ENCODE measurements around the gene PRRT1B. TPM values are rescaled to one million over a fixed set of nuclear protein-coding genes. Genes with fewer than 3 reads are reported as not detected.
A peak's percentile ranks its signal among the peaks of the same experiment; 100 is the strongest.

Gene PRRT1B
- total RNA-seq, 8 experiments from 2014 or later, result 0.29 TPM; not detected in 7

GRCh38 chr9:131601683-131602181, 56.4 kb downstream of the PRRT1B start:
- Histone ChIP-seq H3K27ac (no peak overlapping the region), H3K4me1 (replicated peaks in 1 of 2) (no peaks in the 10 kb centered on the region), H3K4me3 (no peak overlapping the region)
- in situ Hi-C loops (cut with MboI; ENCODE audit: low pct_unique_long_range_greater_than_20kb in 2 of 9, low sequenced_read_pairs in 9 of 9, unreplicated experiment in 9 of 9), result loop anchor here in 1 of 9 experiments (25.0 kb wide), 1 partner anchor 136 kb away; the partner anchor contains the start of gene RAPGEF1
- no peak for ATAC-seq (replicated peaks in 6 of 8)
- WGBS, 10 experiments, result 90 to 100% (median 99%) methylated on average over 3 to 13 of the region's 14 CpGs; no CpG with 5 or more reads in 2 of the 10 experiments

- Histone ChIP-seq H3K27ac (no peak overlapping the region), H3K4me3 (no peak overlapping the region), H3K4me1 (replicated peaks in 1 of 2) (no peaks in the 10 kb centered on the region)
- in situ Hi-C loops (cut with MboI; ENCODE audit: low pct_unique_long_range_greater_than_20kb in 2 of 9, low sequenced_read_pairs in 9 of 9, unreplicated experiment in 9 of 9), result loop anchor here in 1 of 9 experiments (25.0 kb wide), 1 partner anchor 134 kb away; the partner anchor contains the start of gene RAPGEF1
- WGBS, 10 experiments, result 80 to 100% (median 90%) methylated on average over 1 to 6 of the region's 9 CpGs; no CpG with 5 or more reads in 5 of the 10 experiments
- ATAC-seq (replicated peaks in 6 of 8), result no peak
Observed at GRCh38 chr9:131603199-131603598, 57.9 kb downstream of the PRRT1B start.

- Histone ChIP-seq H3K27ac (no peak overlapping the region), H3K4me1 (replicated peaks in 1 of 2) (no peaks in the 10 kb centered on the region), H3K4me3 (no peak overlapping the region)
- 83 to 100% (median 86%) methylated on average over 1 to 3 of the region's 16 CpGs; no CpG with 5 or more reads in 7 of the 10 experiments for WGBS, 10 experiments
- in situ Hi-C loops (cut with MboI; ENCODE audit: low pct_unique_long_range_greater_than_20kb in 2 of 9, low sequenced_read_pairs in 9 of 9, unreplicated experiment in 9 of 9), result loop anchor here in 1 of 9 experiments (25.0 kb wide), 1 partner anchor 133 kb away; the partner anchor contains the start of gene RAPGEF1
- no peak for ATAC-seq (replicated peaks in 6 of 8)
Observed at GRCh38 chr9:131603711-131604439, 58.6 kb downstream of the PRRT1B start.

- no peak for ATAC-seq (replicated peaks in 6 of 8)
- no peak overlapping the region for H3K4me3 ChIP-seq
- H3K4me1 ChIP-seq (replicated peaks in 1 of 2), result peaks cover 3 to 6% of the 10 kb centered on the region in 2 donors
- in situ Hi-C loops (cut with MboI; ENCODE audit: low pct_unique_long_range_greater_than_20kb in 2 of 9, low sequenced_read_pairs in 9 of 9, unreplicated experiment in 9 of 9), result loop anchor here in 1 of 9 experiments (25.0 kb wide), 1 partner anchor 131 kb away; the partner anchor contains the start of gene RAPGEF1
- H3K27ac ChIP-seq, result no peak overlapping the region
- 80 to 100% (median 87%) methylated on average over 1 to 5 of the region's 9 CpGs; no CpG with 5 or more reads in 2 of the 10 experiments for WGBS, 10 experiments
Observed at GRCh38 chr9:131605770-131606590, 60.7 kb downstream of the PRRT1B start.

- Histone ChIP-seq H3K27ac (no peak overlapping the region), H3K4me1 (replicated peaks in 1 of 2) (peaks cover 3 to 6% of the 10 kb centered on the region in 2 donors), H3K4me3 (no peak overlapping the region)
- 77 to 100% (median 86%) methylated on average over 2 to 5 of the region's 13 CpGs; no CpG with 5 or more reads in 7 of the 10 experiments for WGBS, 10 experiments
- in situ Hi-C loops (cut with MboI; ENCODE audit: low pct_unique_long_range_greater_than_20kb in 2 of 9, low sequenced_read_pairs in 9 of 9, unreplicated experiment in 9 of 9), result loop anchor here in 1 of 9 experiments (25.0 kb wide), 1 partner anchor 130 kb away; the partner anchor contains the start of gene RAPGEF1
- no peak for ATAC-seq (replicated peaks in 6 of 8)
Observed at GRCh38 chr9:131606896-131607567, 61.7 kb downstream of the PRRT1B start.

- ATAC-seq (replicated peaks in 6 of 8), result no peak
- 81 to 100% (median 88%) methylated on average over 1 to 4 of the region's 8 CpGs; no CpG with 5 or more reads in 4 of the 10 experiments for WGBS, 10 experiments
Observed at GRCh38 chr9:131607591-131607990, 62.3 kb downstream of the PRRT1B start.

GRCh38 chr9:131608493-131609037, 63.2 kb downstream of the PRRT1B start:
- ATAC-seq (replicated peaks in 6 of 8), result peak; percentile 1 to 90 (median 52)
- no peak overlapping the region for H3K27ac ChIP-seq
- peaks cover 3 to 6% of the 10 kb centered on the region in 2 donors for H3K4me1 ChIP-seq (replicated peaks in 1 of 2)
- WGBS, 10 experiments, result 0 to 58% (median 40%) methylated on average over 1 to 2 of the region's 12 CpGs; no CpG with 5 or more reads in 7 of the 10 experiments
- no peak overlapping the region for H3K4me3 ChIP-seq
- in situ Hi-C loops (cut with MboI; ENCODE audit: low pct_unique_long_range_greater_than_20kb in 2 of 9, low sequenced_read_pairs in 9 of 9, unreplicated experiment in 9 of 9), result loop anchor here in 1 of 9 experiments (25.0 kb wide), 1 partner anchor 129 kb away; the partner anchor contains the start of gene RAPGEF1

More at GRCh38 chr9:131607591-131607990, 62.3 kb downstream of the PRRT1B start:
- Histone ChIP-seq H3K27ac (no peak overlapping the region), H3K4me3 (no peak overlapping the region), H3K4me1 (replicated peaks in 1 of 2) (peaks cover 3 to 6% of the 10 kb centered on the region in 2 donors)
- in situ Hi-C loops (cut with MboI; ENCODE audit: low pct_unique_long_range_greater_than_20kb in 2 of 9, low sequenced_read_pairs in 9 of 9, unreplicated experiment in 9 of 9), result loop anchor here in 1 of 9 experiments (25.0 kb wide), 1 partner anchor 130 kb away; the partner anchor contains the start of gene RAPGEF1

Other genes with a start within 250 kb of the PRRT1B start
- gene PRRC2B, start 151.4 kb upstream of the PRRT1B start, total RNA-seq, result 100 to 1,000 TPM in 7 of 8 experiments, 10 to 100 TPM in 1; 40.6 to 206 (median 126) TPM
- gene POMT1, start 42.6 kb upstream of the PRRT1B start, total RNA-seq, result 10 to 100 TPM in 7 of 8 experiments, 1 to 10 TPM in 1; 10.0 to 39.8 (median 26.0) TPM
- gene UCK1, start 14.3 kb upstream of the PRRT1B start, total RNA-seq, result 10 to 100 TPM; 12.7 to 28.2 (median 18.4) TPM
- gene RAPGEF1, start 194.6 kb downstream of the PRRT1B start, total RNA-seq, result 10 to 100 TPM; 15.4 to 42.0 (median 24.9) TPM